Tibial nerve (tissue), 4 donors: ENCODE data around the gene PLAC8L1. TPM values are rescaled to one million over a fixed set of nuclear protein-coding genes. Genes with fewer than 3 reads are reported as not detected.
A peak's percentile ranks its signal among the peaks of the same experiment; 100 is the strongest.

ENCODE experiments used
- DNase-seq, 2 donors: peaks; one replicate each; pipeline ENCODE4 v3.0.0-alpha.2; 2019; ENCODE audit warnings: low spot score in 2 of 2
- H3K27ac ChIP-seq, 4 donors: fragments of 200-600 bp; sonication (generic) in 3 of 4; one replicate each; pipeline ENCODE4 v1.5.1; 2017 to 2019; ENCODE audit warnings: mild to moderate bottlenecking in 1 of 4
- H3K27me3 ChIP-seq, 2 donors: fragments of 200-600 bp; sonication (generic) in 1 of 2; one replicate each; pipeline versions ENCODE4 v1.5.1 to v1.6.0; 2017 to 2019
- H3K36me3 ChIP-seq, 3 donors: fragments of 200-600 bp; sonication (generic); one replicate each; pipeline ENCODE4 v1.5.1; 2018 to 2019
- H3K4me1 ChIP-seq, 4 donors: fragments of 200-600 bp; sonication (generic) in 3 of 4; one replicate each; pipeline ENCODE4 v1.5.1; 2017 to 2019
- H3K4me3 ChIP-seq, 4 donors: fragments of 200-600 bp; sonication (generic) in 3 of 4; one replicate each; pipeline ENCODE4 v1.5.1; 2017 to 2019; ENCODE audit warnings: mild to moderate bottlenecking in 1 of 4, moderate library complexity in 1 of 4
- H3K9me3 ChIP-seq, 4 donors: fragments of 200-600 bp; sonication (generic) in 3 of 4; one replicate each; pipeline ENCODE4 v1.5.1; 2017 to 2019
- EP300 ChIP-seq, 2 donors: sonication (generic); formaldehyde crosslinking; IDR thresholded peaks; one replicate each; pipeline ENCODE4 v1.6.1; 2017; ENCODE audit warnings: antibody characterized with exemption in 2 of 2, mild to moderate bottlenecking in 1 of 2
- POLR2A ChIP-seq, 2 donors: fragments of 450-650 bp; IDR thresholded peaks; one replicate each; pipeline ENCODE4 v1.6.1; 2017; ENCODE audit warnings: antibody characterized with exemption in 2 of 2, mild to moderate bottlenecking in 2 of 2, moderate library complexity in 2 of 2
- WGBS, 2 donors: methylation state at CpG; one replicate each; pipeline ENCODE4 v1.1.5; 2018; 5-methylcytosine and 5-hydroxymethylcytosine counted together
- total RNA-seq, 4 donors: library from RNA; depleted of rRNA; stranded (reverse); fragments of >200 nt; gene quantifications; one replicate each; pipeline ENCODE4 v1.1.0, GENCODE V29; 2016
- TF ChIP-seq, protein P1 (sequence below), 5 experiments: fragments of 200-600 bp in 3 of 5; fragments of 450-650 bp in 2 of 5; sonication (generic) in 3 of 5; IDR thresholded peaks; one replicate each; pipeline ENCODE4 v1.5.1; 2016 to 2019; ENCODE audit warnings: antibody characterized with exemption in 5 of 5, mild to moderate bottlenecking in 3 of 5, moderate library complexity in 2 of 5

The PLAC8L1 gene
- total RNA-seq, 4 donors from 2014 or later: not detected

- 56 to 61% methylated on average over 7 of the region's 7 CpGs for WGBS, 2 donors
- no peaks in the 10 kb centered on the region for H3K27me3 ChIP-seq
- no peak overlapping the region for H3K27ac ChIP-seq
- H3K4me3 ChIP-seq: no peak overlapping the region
- H3K9me3 ChIP-seq: no peaks in the 10 kb centered on the region
- DNase-seq: no peak
- no peaks in the 10 kb centered on the region for H3K36me3 ChIP-seq
- H3K4me1 ChIP-seq: peaks cover 0 to 7% (median 0%) of the 10 kb centered on the region in 4 donors
- TF ChIP-seq POLR2A (IDR thresholded peaks at IDR 0.05): no peak
- no peak for TF ChIP-seq EP300 (IDR thresholded peaks at IDR 0.05)
- TF ChIP-seq, protein P1, sequence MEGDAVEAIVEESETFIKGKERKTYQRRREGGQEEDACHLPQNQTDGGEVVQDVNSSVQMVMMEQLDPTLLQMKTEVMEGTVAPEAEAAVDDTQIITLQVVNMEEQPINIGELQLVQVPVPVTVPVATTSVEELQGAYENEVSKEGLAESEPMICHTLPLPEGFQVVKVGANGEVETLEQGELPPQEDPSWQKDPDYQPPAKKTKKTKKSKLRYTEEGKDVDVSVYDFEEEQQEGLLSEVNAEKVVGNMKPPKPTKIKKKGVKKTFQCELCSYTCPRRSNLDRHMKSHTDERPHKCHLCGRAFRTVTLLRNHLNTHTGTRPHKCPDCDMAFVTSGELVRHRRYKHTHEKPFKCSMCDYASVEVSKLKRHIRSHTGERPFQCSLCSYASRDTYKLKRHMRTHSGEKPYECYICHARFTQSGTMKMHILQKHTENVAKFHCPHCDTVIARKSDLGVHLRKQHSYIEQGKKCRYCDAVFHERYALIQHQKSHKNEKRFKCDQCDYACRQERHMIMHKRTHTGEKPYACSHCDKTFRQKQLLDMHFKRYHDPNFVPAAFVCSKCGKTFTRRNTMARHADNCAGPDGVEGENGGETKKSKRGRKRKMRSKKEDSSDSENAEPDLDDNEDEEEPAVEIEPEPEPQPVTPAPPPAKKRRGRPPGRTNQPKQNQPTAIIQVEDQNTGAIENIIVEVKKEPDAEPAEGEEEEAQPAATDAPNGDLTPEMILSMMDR (IDR thresholded peaks at IDR 0.05): no peak
Measured at GRCh38 chr5:146079695-146080373, 25.5 kb downstream of the PLAC8L1 start.

- H3K36me3 ChIP-seq: no peaks in the 10 kb centered on the region
Measured at GRCh38 chr5:146078566-146078965, 26.8 kb downstream of the PLAC8L1 start.

GRCh38 chr5:146076455-146076854 lies 28.9 kb downstream of the PLAC8L1 start:
- TF ChIP-seq, protein P1 (IDR thresholded peaks at IDR 0.05): no peak
- TF ChIP-seq POLR2A (IDR thresholded peaks at IDR 0.05): no peak
- TF ChIP-seq EP300 (IDR thresholded peaks at IDR 0.05): no peak
- peaks cover 0 to 7% of the 10 kb centered on the region in 2 donors for H3K27me3 ChIP-seq
- 62 to 68% methylated on average over 4 of the region's 4 CpGs for WGBS, 2 donors
- no peaks in the 10 kb centered on the region for H3K9me3 ChIP-seq
- DNase-seq: no peak
- no peak overlapping the region for H3K27ac ChIP-seq
- no peaks in the 10 kb centered on the region for H3K36me3 ChIP-seq
- no peak overlapping the region for H3K4me3 ChIP-seq
- H3K4me1 ChIP-seq: peaks cover 0 to 1% (median 0%) of the 10 kb centered on the region in 4 donors

More at GRCh38 chr5:146078566-146078965, 26.8 kb downstream of the PLAC8L1 start:
- TF ChIP-seq EP300 (IDR thresholded peaks at IDR 0.05): no peak
- TF ChIP-seq POLR2A (IDR thresholded peaks at IDR 0.05): no peak
- TF ChIP-seq, protein P1 (IDR thresholded peaks at IDR 0.05): no peak
- 45 to 65% methylated on average over 2 of the region's 2 CpGs for WGBS, 2 donors
- DNase-seq: no peak
- no peak overlapping the region for H3K4me3 ChIP-seq
- no peaks in the 10 kb centered on the region for H3K9me3 ChIP-seq
- H3K27me3 ChIP-seq: peaks cover 0 to 3% of the 10 kb centered on the region in 2 donors
- peaks cover 0 to 7% (median 0%) of the 10 kb centered on the region in 4 donors for H3K4me1 ChIP-seq
- H3K27ac ChIP-seq: no peak overlapping the region

DNA sequence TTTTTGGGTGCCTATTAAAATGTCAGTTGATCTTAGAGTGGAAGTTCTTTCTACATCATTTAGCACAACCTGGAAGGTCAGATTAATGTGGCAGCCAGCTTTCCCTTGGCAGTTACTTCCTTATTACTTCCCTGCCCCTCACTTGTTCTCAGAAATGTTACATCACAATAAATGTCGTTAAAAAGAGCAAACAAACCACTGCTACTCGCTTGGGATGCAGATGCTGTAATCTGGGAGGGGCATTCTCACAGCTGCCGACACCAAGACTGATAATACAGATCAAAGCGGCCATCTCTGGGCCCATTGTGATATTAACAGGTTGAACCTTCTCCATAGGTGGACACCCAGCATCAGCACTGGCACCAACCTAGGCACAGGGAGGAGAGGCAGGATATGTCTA lies 29.3 kb downstream of the PLAC8L1 start:
- H3K36me3 ChIP-seq: no peaks in the 10 kb centered on the region
- H3K27me3 ChIP-seq: peaks cover 0 to 7% of the 10 kb centered on the region in 2 donors
- H3K4me3 ChIP-seq: no peak overlapping the region
- WGBS, 2 donors: 34 to 37% methylated on average over 4 of the region's 4 CpGs
- no peaks in the 10 kb centered on the region for H3K4me1 ChIP-seq
- DNase-seq: peak in 1 of 2 donors; percentile 12
- H3K9me3 ChIP-seq: no peaks in the 10 kb centered on the region
- TF ChIP-seq, protein P1 (IDR thresholded peaks at IDR 0.05): no peak
- no peak for TF ChIP-seq EP300 (IDR thresholded peaks at IDR 0.05)
- H3K27ac ChIP-seq: no peak overlapping the region

- no peaks in the 10 kb centered on the region for H3K4me1 ChIP-seq
- DNase-seq: no peak
- WGBS, 2 donors: 40 to 48% methylated on average over 9 of the region's 9 CpGs
- no peak for TF ChIP-seq EP300 (IDR thresholded peaks at IDR 0.05)
- TF ChIP-seq, protein P1 (IDR thresholded peaks at IDR 0.05): no peak
- TF ChIP-seq POLR2A (IDR thresholded peaks at IDR 0.05): no peak
- peaks cover 0 to 7% of the 10 kb centered on the region in 2 donors for H3K27me3 ChIP-seq
- H3K9me3 ChIP-seq: no peaks in the 10 kb centered on the region
- H3K27ac ChIP-seq: no peak overlapping the region
- H3K36me3 ChIP-seq: no peaks in the 10 kb centered on the region
- no peak overlapping the region for H3K4me3 ChIP-seq
Measured at GRCh38 chr5:146073239-146073900, 32.0 kb downstream of the PLAC8L1 start.
